ENCODE results near the gene ERMP1.
"Not testable (repeated sequence)": the region's sequence is repeated elsewhere in the genome, so short reads cannot be mapped to it uniquely, and the experiment has no call there.

ERMP1 gene

GRCh38 chr9:5832538-5833529 lies at the start of gene ERMP1:
ERMP1 (minus strand) TSS chr9:5833117; CDS start chr9:5833027, 90 bp downstream.
- in situ Hi-C loops (cut with MboI; ENCODE audit: low sequenced_read_pairs): no loop called here

- in situ Hi-C loops (cut with MboI; ENCODE audit: low sequenced_read_pairs): not testable (repeated sequence)
These were observed 49.5 kb upstream of the ERMP1 start for GRCh38 chr9:5882244-5883012.

DNA sequence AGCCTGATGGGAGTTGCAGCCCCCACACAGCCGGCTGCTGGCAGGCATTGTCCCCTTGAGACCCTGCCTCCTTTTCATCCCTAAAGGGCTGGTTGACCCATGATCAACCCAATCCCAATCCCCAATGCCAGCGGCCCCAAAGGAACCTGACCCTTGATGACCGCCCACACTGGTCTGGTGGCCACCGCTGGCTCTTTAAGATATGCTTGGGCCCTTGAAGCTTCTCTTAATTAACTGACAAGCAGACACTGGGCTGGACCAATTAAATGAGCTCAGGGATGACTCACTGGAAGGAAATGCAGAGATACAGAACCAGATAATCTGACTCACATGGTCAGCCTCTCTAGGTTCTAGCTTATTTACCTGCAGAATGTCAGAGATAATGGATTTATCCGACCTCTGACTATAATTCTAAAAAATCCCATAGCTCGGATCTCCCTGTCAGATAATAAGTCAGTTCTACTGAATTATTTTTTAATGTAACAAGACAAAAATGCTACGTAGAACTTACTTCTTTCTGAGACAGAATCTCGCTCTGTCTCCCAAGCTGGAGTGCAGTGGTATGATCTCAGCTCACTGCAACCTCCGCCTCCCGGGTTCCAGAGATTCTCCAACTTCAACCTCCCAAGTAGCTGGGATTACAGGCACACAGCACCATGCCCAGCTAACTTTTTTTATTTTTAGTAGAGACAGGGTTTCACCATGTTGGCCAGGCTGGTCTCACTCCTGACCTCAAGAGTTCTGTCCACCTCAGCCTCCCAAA lies 46.7 kb upstream of the ERMP1 start:
- in situ Hi-C loops (cut with MboI; ENCODE audit: low sequenced_read_pairs): no loop called here

DNA sequence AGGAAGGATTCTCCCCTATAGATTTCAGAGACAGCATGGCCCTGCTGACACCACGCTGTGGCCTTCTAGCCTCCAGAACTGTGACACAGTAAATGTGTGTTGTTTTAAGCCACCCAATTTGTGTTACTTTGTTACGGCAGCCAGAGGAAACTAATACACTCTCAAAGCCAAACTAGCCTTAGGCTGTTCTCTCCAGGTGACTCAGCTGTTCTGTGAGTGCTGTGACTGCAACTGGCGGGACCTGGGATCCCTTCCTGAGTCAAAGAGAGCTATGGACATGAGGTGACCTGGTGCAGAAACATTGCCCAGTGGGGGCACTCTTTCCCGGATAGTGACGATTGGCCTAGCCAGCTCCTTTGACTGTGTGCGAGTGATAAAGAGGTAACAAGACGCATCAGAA lies 43.8 kb upstream of the ERMP1 start:
- in situ Hi-C loops (cut with MboI; ENCODE audit: low sequenced_read_pairs): no loop called here

DNA sequence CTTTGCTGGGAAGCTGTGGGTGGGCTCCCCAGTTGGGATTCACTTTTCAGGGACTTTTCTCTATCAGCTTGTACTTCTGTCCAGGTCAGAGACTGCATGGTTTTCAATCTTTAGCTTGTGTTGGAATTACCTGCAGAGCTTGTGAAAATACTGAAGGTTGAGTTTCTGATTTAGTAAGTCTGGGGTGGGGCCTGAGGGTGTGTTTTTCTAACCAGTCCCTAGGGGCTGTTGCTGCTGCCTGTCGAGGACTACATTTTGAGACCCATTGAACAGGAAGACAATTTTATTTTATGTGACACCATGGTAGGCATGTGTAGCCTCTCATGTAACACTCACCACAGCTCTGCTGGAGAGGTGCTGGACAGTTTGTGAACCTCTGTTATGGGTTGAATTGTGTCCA lies 43.1 kb upstream of the ERMP1 start:
- in situ Hi-C loops (cut with MboI; ENCODE audit: low sequenced_read_pairs): no loop called here

DNA sequence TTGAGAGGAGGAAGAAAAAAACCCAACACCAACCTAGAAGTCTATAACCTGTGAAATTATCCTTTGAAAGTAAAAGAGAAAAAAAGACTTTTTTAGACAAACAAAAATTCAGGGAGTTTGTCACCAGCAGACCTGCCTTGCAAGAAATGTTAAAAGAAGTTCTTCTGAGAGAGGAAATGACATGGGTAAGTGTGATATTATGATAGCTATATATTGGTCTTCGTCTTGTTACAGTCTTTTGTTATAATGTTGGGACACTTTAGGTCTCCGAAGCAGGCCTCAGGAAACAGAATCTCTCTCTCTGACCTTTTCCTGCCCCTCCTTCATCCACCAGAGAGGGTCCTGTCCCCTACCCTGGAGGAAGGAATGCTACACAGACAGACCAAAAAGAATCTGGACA lies 41.1 kb upstream of the ERMP1 start:
- in situ Hi-C loops (cut with MboI; ENCODE audit: low sequenced_read_pairs): no loop called here

- in situ Hi-C loops (cut with MboI; ENCODE audit: low sequenced_read_pairs): no loop called here
These were observed 40.5 kb upstream of the ERMP1 start for GRCh38 chr9:5873439-5873838.

DNA sequence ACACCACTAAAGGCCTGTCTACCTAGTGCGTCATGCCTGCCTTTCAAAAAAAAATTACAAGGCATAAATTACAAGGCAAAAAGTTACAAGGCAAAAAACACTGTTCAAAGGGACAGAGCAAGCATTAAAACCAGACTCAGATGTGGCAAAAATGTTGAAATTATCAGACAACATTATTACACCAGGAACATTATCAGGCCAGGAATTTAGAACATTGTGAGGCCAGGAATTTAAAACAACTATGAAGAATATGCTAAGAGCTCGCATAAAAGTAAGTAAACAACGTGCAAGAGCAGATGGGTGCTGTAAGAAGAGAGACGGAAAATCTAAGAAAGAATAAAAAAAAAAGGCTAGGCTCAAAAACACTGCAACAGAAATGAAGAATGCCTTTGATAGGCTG lies 39.6 kb upstream of the ERMP1 start:
- in situ Hi-C loops (cut with MboI; ENCODE audit: low sequenced_read_pairs): no loop called here

- in situ Hi-C loops (cut with MboI; ENCODE audit: low sequenced_read_pairs): no loop called here
These were observed 38.9 kb upstream of the ERMP1 start for GRCh38 chr9:5871785-5872184.

- in situ Hi-C loops (cut with MboI; ENCODE audit: low sequenced_read_pairs): no loop called here
These were observed 37.8 kb upstream of the ERMP1 start for GRCh38 chr9:5870691-5871090.

DNA sequence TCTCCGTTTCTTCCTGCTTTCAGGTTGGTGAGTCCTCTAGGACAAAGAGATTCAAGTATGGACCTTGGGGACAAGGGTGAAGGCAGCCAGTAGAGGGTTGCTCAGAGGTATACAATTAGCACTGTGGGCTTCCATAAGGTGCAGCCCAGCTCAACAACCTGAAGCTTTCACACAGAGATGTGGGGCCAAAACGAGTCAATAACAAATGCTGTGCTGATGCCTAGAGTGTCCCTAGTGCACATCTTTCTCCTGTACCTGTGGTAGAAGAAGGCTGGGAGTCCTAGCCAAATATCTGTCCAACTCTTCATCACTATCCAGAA lies 37.1 kb upstream of the ERMP1 start:
- in situ Hi-C loops (cut with MboI; ENCODE audit: low sequenced_read_pairs): no loop called here

DNA sequence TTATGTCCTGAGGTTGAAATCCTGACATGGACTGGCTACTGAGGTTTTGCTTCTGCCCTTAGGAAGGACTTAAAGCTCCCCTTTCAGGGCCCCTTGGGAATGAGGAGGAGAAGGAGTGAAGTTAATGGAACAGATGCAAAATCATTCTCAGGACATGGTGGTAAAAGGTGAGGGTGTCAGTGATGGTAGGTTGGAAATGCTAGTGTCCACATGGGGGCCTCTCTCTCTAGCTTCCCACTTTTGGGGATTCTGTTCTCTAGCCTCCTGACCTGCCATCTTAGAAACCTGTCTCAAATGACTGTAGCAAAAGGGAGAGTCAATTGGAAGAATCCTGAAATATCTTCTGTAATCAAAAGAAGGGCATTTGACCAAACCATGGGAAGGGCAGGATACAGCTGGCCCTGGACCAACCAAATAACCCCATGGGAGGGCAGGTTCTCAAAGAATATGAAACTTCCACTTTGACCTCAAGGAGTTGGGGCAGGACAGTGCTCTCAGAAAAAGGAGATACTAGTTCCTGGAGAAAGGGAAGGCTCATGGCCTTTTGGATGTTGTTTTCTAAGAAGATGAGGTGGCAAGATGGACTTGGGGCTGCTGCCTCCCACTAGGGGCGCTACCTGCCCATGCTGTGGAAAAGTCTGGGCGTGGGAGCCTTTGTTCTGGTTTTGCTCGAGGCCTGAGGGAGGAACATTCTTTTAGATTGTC lies 36.5 kb upstream of the ERMP1 start:
- in situ Hi-C loops (cut with MboI; ENCODE audit: low sequenced_read_pairs): no loop called here

DNA sequence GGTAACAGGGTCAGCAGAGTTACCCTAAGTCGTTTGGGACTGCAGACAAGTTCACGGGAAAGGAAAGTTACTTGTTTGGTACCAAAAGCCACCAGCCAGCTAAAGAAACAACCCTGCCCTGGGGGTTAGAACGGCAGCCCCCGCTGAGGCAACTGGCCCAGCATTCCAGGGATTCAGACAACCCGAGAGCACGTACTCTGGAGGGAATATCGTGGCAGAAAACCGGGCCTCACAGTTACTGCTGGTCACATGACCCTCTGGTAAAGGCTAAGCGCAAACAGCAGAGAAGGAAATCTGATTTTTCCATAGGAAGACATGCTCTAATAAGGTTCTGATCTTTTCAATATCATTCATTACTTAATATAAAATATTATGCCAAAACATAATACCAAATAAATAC lies 35.3 kb upstream of the ERMP1 start:
- in situ Hi-C loops (cut with MboI; ENCODE audit: low sequenced_read_pairs): no loop called here

- in situ Hi-C loops (cut with MboI; ENCODE audit: low sequenced_read_pairs): no loop called here
These were observed 33.8 kb upstream of the ERMP1 start for GRCh38 chr9:5866685-5867084.

DNA sequence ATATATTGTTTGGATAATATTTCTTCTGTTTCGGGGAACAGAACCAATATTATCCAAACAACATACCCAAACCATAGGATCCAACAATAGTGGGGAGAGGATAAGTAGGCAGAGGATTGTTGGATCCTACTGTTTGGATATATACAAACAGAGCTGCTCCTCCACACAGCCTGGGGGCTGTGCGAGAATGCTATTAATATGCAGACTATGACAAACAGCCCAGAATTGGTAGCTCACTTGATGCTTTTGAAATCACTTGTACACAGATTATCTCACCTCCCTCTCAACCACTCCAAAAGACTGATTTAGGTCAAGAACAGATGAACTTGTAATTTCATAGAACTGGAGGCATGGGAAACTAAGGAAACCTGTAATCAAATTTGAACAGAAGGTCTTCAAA lies 33.4 kb upstream of the ERMP1 start:
- in situ Hi-C loops (cut with MboI; ENCODE audit: low sequenced_read_pairs): no loop called here

DNA sequence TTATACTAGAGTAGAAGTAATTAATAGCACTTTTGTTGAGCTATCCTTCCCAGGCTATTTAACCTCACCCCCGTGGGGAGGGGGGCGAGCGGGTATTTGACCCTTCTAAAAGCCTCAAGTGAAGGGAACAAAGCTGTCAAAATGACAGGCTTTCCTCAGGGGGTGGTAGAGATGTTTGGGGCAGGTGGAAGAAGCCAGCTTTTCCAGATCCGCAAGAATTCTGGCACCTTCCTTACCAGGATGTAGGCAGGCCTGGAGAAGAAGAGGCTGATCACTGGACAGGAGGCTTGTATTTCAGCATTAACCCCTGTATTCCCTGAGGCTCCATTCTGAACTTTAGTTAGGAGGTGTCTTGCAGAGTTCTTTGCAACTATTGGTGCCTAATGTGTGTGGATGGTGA lies 31.5 kb upstream of the ERMP1 start:
- in situ Hi-C loops (cut with MboI; ENCODE audit: low sequenced_read_pairs): no loop called here

DNA sequence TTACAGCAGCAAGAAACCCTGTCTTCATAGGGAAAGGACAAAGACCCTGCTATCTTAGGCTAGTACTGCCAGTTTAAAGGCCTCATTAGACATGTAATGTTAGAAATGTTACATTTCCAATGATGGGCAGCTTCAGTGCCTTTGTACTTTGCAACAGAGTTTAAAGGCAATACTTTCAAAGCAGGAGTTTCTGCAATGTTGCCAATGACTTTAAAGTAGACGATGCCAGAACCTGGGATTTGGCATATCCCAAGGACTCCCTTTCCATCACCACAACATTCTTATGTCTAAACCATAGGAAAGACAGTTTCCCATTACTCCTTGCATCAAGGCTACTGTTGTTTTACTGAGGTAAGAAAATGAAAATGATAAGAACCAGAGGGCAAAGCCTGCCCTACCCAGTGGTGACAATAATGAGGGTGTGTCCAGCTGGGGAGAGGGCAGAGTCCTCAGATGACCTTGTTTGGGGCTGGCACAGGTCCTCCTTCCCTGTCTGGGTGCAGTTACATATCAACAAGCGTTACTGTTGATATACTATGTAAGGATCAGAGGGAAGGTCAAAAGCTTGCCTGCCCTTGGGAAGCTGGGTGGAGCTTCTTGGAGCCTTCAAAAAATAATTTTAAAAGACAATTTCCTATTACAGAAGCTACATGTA lies 30.3 kb upstream of the ERMP1 start:
- in situ Hi-C loops (cut with MboI; ENCODE audit: low sequenced_read_pairs): no loop called here

DNA sequence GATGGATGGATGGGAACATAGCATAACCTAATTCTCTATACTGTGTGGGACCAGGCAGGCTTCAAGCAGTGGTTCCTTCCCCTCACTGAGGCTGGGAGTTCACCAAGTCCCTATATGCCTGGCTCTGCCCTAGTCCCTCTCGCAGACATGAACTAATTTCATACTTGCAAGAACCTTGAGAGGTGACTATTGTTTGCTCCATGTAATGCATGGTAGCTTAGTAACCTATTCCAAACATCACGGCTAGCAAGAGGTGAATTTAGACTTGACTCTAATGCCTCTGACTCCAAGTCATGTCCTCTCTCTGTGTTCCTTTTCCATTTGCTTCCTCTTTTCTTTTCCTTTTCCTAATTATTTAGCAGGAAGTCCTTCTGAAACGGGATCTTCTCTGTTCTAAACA lies 25.9 kb upstream of the ERMP1 start:
- in situ Hi-C loops (cut with MboI; ENCODE audit: low sequenced_read_pairs): no loop called here

DNA sequence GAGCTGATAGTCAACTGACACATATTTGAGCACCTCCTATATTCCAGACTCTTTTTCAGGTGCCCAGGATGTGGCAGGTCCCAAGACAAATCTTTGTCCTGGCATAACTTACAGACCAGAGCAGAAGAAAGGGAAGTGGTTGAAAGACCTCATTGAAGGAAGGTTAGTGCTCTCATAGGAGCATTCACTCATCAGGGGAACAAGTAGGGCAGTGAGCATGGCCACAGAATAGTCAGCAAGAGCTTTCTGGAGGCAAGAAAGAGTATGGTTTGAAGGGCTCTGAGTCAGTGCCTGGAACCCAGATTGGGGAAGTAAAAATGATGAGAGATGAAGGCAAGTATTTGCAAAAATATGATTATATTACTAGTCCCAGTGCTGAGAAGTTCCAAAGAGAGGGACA lies 25.0 kb upstream of the ERMP1 start:
- in situ Hi-C loops (cut with MboI; ENCODE audit: low sequenced_read_pairs): no loop called here

DNA sequence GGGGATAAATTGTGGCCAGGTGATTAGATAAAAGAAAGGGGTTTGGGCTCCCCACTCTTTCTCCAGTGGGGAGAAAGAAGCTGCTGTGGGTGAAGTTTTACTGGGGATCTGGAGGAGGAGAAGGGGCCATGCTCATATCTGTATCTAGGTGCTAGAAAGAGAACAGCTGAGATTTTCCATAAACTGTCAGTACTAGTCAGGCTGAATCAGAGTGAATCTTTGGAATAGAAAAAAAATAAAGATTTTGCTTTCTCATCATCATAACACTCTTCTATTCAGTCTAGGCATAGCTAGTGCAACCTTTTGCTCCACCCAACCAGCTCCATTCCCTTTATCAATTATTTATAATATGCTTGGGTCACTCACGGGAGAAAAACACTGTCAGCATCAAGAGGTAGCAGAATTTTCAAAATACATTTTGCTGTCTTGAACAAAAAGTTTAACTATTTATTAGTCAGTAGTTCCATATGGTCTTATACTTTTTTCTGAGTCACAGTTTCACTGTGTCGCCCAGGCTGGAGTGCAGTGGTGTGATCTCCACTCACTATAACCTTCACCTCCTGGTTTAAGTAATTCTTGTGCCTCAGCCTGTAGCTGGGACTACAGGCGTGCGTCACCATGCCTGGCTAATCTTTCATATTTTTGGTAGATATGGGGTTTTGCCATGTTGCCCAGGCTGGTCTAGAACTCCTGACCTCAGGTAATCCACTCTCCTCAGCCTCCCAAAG lies 21.3 kb upstream of the ERMP1 start:
- in situ Hi-C loops (cut with MboI; ENCODE audit: low sequenced_read_pairs): no loop called here

All from HL-60/S4 treated with phorbol 12-myristate 13-acetate at 8.2 ng/mL for 4 days and 3 days (cell line).